Measurements from ENCODE around the gene CTNNA1. TPM values are rescaled to one million over a fixed set of nuclear protein-coding genes. Genes with fewer than 3 reads are reported as not detected.

CTNNA1 gene
- total RNA-seq, 1 experiment from 2014 or later: 394 TPM

GRCh38 chr5:138950421-138951031 is 197.3 kb downstream of the CTNNA1 start:
- H3K36me3 ChIP-seq: peaks cover 13% of the 10 kb centered on the region
- no peak for DNase-seq
- no peak overlapping the region for H3K4me3 ChIP-seq
- no peaks in the 10 kb centered on the region for H3K9me3 ChIP-seq
- H3K27me3 ChIP-seq: no peaks in the 10 kb centered on the region

GRCh38 chr5:138951091-138951985 is 198.1 kb downstream of the CTNNA1 start:
- DNase-seq: no peak
- no peak overlapping the region for H3K4me3 ChIP-seq
- H3K27me3 ChIP-seq: no peaks in the 10 kb centered on the region
- H3K9me3 ChIP-seq: no peaks in the 10 kb centered on the region
- peaks cover 12% of the 10 kb centered on the region for H3K36me3 ChIP-seq

GRCh38 chr5:138951986-138952735 is 198.9 kb downstream of the CTNNA1 start:
- Histone ChIP-seq H3K9me3 (no peaks in the 10 kb centered on the region), H3K27me3 (no peaks in the 10 kb centered on the region), H3K36me3 (peaks cover 7% of the 10 kb centered on the region), H3K4me3 (no peak overlapping the region)
- DNase-seq: no peak

- Histone ChIP-seq H3K36me3 (peaks cover under 1% of the 10 kb centered on the region), H3K27me3 (no peaks in the 10 kb centered on the region), H3K4me3 (no peak overlapping the region), H3K9me3 (no peaks in the 10 kb centered on the region)
- no peak for DNase-seq
Observed at GRCh38 chr5:138952962-138953361, 199.7 kb downstream of the CTNNA1 start.

DNA sequence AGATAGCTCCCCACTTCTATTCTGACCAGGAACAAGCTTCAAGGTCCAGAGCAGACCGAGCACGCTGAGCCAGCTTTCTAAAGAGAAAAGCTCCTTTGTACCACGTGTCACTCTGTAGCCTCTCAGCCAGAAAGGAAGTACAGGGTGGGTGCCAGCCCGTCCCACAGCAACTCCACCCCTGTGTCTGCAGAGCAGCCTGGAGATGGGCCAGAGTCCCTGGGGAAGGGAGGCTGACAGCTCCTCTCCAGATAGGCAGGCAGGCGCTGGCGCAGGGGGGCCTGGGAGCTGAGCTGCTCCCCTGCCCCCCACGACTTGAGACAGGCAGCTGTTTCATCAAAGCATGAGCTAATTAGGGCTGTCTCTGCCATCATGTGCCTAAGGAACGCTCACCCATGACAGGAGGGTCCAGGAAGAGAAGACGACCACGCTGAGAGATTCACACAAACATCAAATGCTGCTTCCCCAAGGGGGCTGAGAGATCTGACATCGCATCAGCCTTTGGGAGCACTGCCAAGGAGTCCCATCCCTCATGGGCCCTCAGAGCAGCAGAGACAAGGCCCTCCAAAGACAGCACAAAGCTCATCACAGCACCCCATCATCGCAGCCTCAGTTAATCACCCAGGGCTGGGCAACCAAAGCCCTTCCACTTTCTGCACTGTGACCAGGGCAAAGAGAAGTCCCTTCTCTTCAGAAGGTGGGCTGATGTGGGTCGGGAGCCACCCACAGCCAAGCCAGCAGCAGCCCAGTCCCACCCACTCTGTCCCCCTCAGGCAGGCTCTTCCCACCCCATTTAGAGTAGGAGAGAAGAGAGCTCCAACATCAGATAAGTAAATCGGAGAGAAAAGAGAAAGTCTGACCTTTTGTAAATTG is 200.4 kb downstream of the CTNNA1 start:
- H3K27me3 ChIP-seq: no peaks in the 10 kb centered on the region
- H3K4me3 ChIP-seq: no peak overlapping the region
- peak; percentile 81 for DNase-seq
- no peaks in the 10 kb centered on the region for H3K9me3 ChIP-seq
- H3K36me3 ChIP-seq: no peaks in the 10 kb centered on the region; the same call in 1 of the 2 replicates

DNA sequence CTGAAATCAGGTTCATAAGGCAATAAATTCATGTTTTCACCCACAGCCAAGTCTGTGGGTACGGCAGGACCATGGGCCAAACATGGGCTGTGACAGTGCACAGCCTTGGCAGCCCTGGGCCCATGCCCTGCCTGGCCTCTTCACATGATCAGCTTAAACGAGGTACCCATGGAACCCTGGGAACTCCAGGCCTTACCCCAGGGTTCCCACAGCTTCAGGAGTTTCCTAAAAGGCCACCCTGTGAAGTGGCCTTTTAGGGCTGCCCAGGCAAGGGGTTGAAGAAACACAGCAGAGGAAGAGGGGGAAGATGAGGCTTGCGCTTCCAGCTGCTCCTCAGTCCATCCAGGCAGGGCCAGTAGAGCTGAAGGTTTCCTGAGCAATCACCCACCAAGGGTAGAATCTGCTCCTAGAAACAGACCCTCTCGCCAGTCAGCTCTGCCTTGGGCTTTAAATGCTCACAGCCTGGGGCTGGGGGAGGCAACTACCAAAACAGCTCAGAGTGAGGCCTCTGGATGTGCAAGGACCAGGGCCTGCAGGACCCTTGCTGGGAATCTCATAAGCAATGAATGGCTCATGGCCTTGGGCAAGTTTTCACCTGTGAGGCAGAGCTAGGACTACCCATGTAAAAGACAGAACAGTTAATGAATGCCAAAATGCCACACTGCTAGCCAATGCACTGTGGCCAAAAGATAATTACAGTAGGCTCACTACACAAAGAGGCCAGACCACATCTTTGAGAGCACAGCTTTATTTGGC is 201.2 kb downstream of the CTNNA1 start:
- DNase-seq: no peak
- no peak overlapping the region for H3K4me3 ChIP-seq
- no peaks in the 10 kb centered on the region for H3K27me3 ChIP-seq
- H3K36me3 ChIP-seq: no peaks in the 10 kb centered on the region
- no peaks in the 10 kb centered on the region for H3K9me3 ChIP-seq

DNA sequence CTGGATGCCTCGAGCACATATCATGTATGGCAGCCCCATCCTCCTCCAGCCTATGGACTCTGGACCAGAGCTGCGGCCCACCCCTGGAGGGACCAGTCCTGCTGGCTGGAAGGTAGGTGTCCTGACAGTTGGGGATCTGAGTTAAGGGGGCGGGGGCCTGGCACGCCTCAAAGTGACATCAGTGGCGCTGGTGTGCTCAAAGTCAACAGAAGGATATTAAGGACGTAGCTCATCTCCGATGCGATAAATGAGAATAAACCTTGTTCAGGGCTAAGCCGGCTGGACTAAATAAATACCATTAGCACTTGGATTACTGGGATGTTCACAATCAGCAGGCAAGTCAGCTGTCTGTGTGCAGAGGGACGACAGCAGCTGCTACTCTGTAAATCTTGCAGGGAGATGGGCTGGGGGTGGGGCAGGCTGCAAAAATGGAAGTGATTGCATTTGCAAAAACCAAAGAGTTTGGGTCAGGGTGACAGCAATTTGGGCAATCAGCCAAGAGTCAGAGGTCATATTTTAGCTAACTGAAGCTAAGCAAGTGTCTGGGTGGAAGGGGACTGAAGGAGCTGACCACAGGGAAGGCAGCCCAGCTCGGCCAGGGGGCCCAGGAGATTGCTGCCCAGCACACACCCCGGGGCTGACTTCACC is 201.9 kb downstream of the CTNNA1 start:
- no peaks in the 10 kb centered on the region for H3K9me3 ChIP-seq
- no peaks in the 10 kb centered on the region for H3K36me3 ChIP-seq
- no peaks in the 10 kb centered on the region for H3K27me3 ChIP-seq
- no peak for DNase-seq
- H3K4me3 ChIP-seq: no peak overlapping the region

GRCh38 chr5:138955671-138956295 is 202.6 kb downstream of the CTNNA1 start:
- H3K9me3 ChIP-seq: no peaks in the 10 kb centered on the region
- H3K4me3 ChIP-seq: no peak overlapping the region
- no peak for DNase-seq
- no peaks in the 10 kb centered on the region for H3K27me3 ChIP-seq
- H3K36me3 ChIP-seq: no peaks in the 10 kb centered on the region

GRCh38 chr5:138956801-138957200 is 203.6 kb downstream of the CTNNA1 start:
- no peak overlapping the region for H3K4me3 ChIP-seq
- no peak for DNase-seq
- H3K9me3 ChIP-seq: no peaks in the 10 kb centered on the region
- no peaks in the 10 kb centered on the region for H3K27me3 ChIP-seq
- no peaks in the 10 kb centered on the region for H3K36me3 ChIP-seq

- Histone ChIP-seq H3K9me3 (no peaks in the 10 kb centered on the region), H3K27me3 (no peaks in the 10 kb centered on the region), H3K4me3 (no peak overlapping the region), H3K36me3 (no peaks in the 10 kb centered on the region)
- no peak for DNase-seq
Observed at GRCh38 chr5:138960145-138960692, 207.0 kb downstream of the CTNNA1 start.

DNA sequence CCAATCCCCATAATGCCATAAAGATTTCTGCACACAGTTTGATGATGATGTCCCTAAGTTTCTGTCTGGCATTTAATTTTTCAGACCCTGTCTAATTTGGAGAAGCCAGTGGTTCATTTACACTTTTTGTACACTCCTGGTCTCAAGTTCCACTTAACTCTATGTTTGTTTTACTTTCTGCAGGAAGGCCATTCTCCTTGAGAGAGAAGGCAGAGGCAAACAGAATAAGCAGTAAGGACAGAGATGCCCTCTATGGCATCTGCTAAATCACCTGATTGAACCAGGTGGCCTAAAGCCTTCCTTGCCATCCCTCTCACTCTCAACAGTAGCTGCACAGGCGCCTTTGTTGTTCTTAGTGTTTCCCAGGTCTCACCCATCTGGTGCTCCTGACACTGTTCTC is 208.0 kb downstream of the CTNNA1 start:
- no peak for DNase-seq
- Histone ChIP-seq H3K9me3 (no peaks in the 10 kb centered on the region), H3K27me3 (no peaks in the 10 kb centered on the region), H3K36me3 (no peaks in the 10 kb centered on the region), H3K4me3 (no peak overlapping the region)

DNA sequence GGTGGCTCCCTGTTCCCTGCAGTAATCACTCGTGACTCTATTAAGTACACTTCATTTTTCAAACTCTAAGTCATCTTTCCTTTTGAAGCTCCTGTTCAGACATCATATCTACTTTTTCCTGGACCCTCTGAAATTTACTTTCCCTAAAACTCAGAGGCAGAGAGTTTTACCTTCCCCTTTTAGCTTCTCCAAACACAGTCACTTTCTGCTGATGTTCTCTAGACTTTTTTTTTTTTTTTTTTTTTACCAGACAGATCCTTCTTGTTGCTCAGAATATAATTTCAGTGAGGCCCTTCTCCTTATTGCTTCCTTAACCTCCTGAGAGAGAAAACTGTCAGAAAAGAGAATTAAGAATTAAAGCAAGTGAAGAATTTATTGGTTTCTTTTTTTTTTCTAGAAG is 208.5 kb downstream of the CTNNA1 start:
- Histone ChIP-seq H3K27me3 (no peaks in the 10 kb centered on the region), H3K36me3 (no peaks in the 10 kb centered on the region), H3K4me3 (no peak overlapping the region), H3K9me3 (no peaks in the 10 kb centered on the region)
- no peak for DNase-seq

DNA sequence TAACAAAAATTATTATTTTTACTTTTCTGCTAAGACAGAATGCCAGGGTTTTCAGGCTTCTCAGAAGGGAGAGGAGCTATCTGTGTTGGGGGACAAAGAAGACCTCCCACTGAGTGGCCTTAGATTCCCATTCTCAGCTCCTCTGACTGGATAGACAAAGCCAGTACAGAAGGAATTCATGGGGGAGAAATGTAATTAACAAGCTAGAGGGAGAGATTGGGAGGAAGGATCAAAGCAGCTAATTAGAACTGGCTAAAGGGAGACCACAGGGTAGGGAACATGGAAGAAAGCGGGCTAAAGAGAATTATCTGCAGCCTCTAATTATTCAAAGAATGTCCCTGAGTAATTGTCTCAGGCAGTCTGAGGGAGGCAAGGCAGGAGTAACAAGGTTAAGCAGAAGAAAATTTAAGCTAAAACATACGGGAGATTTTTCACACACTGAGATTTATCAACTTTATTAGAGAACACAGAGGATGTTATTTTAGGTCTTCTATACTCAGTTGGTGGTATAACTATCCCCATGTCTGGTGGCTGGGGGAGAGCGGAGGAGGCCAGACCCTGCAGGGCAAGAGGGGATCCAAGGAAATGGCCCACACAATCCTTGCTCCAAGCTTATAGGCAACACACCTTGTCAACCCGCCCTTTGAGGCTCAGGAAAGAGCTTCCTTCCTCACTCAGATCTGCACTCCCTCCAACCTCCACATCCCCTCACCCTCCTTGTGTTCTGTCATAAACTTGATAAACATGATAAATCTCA is 209.6 kb downstream of the CTNNA1 start:
- H3K36me3 ChIP-seq: no peaks in the 10 kb centered on the region
- H3K9me3 ChIP-seq: no peaks in the 10 kb centered on the region
- H3K27me3 ChIP-seq: no peaks in the 10 kb centered on the region
- no peak overlapping the region for H3K4me3 ChIP-seq
- DNase-seq: no peak

DNA sequence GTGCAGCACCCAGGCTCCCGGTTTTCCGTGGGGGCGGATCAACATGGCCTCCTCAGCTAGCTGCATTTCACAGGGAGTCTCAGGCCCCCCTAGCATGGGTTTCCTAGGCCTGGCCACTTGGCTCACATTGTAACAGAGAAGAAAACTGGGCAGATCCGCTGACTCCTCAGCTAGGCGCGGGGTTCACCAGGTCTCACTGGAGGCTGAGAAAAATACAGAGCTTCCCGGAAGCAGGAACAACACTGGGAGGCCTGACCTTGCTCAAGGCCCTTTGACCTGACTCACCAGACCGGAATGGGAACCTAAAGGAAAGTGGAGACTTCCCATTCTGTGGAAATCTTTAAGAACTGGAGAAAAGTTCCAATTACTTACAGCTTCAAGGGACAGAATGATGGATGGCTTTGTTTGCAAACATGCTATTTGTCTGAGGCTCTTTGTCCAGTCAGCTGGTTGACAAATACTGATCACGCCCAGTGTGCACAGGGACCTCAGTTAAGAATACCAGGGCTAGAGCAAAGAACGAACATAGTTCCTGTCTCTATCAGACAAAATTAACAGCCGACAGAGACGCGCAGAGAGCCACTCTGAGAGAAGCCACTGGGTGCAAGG is 210.6 kb downstream of the CTNNA1 start:
- H3K4me3 ChIP-seq: no peak overlapping the region
- no peaks in the 10 kb centered on the region for H3K9me3 ChIP-seq
- H3K36me3 ChIP-seq: no peaks in the 10 kb centered on the region
- no peak for DNase-seq
- no peaks in the 10 kb centered on the region for H3K27me3 ChIP-seq

Measured in MG63 (cell line).